Measurements from ENCODE around the gene SLC12A2. TPM values are rescaled to one million over a fixed set of nuclear protein-coding genes. Genes with fewer than 3 reads are reported as not detected.

Gene SLC12A2
- total RNA-seq, 1 donor from 2014 or later, result 24.6 TPM

- Mint-ChIP-seq H3K4me1 (peaks cover 44% of the 10 kb centered on the region), H3K27ac (peak overlapping the region; percentile 67), H3K27me3 (ENCODE audit: insufficient read depth, low read depth) (no peaks in the 10 kb centered on the region), H3K4me3 (peak overlapping the region; percentile 96), H3K36me3 (peaks cover 17% of the 10 kb centered on the region), H3K9me3 (no peaks in the 10 kb centered on the region)
- H3F3A ChIP-seq (ENCODE audit: low read depth), result peaks cover 25% of the 10 kb centered on the region
- peak; percentile 35 for TF ChIP-seq EZH2phosphoT487 (IDR thresholded peaks at IDR 0.05)
- no peak for TF ChIP-seq EZH2 (IDR thresholded peaks at IDR 0.05)
- peaks cover 21% of the 10 kb centered on the region for H3K79me2 ChIP-seq (ENCODE audit: low read depth)
- H3K4me3 ChIP-seq, result peak overlapping the region; percentile 89
- H3K27me3 ChIP-seq, result peaks cover 15% of the 10 kb centered on the region
- no peak overlapping the region for H3K27ac ChIP-seq
- H3K4me1 ChIP-seq, result peaks cover 14% of the 10 kb centered on the region
- H3K9ac ChIP-seq, result no peak overlapping the region
- peaks cover 23% of the 10 kb centered on the region for H4K20me1 ChIP-seq (ENCODE audit: low read depth)
- no peaks in the 10 kb centered on the region for H3K36me3 ChIP-seq
- DNase-seq (ENCODE audit: low spot score), result peak; percentile 57
- no peaks in the 10 kb centered on the region for H3K9me3 ChIP-seq (ENCODE audit: low read depth)
- H3K4me2 ChIP-seq, result peak overlapping the region; percentile 88
- H2AFZ ChIP-seq (replicated peaks), result peak overlapping the region; percentile 88
Measured at GRCh38 chr5:128084228-128085167, 932 bp downstream of the SLC12A2 start.

DNA sequence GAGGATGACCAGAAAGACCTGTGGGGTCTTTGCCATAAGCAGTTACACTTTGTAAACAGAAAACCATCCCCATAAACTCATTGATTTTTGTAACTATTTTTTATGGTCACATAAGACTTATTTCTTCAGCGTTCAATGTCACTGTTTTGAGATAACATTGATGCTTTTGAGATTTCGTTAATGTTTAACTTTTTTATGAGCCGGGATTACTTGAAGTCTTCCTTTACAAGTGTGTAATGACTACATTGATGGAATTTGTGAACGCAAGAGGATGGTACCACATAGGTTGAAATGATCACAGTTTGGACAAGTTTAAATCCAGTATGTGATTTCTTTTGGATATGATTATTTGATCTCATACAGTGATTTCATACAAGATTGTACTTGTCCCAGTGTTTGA, 1.8 kb downstream of the SLC12A2 start:
- H3K27me3 Mint-ChIP-seq (ENCODE audit: insufficient read depth, low read depth), result no peaks in the 10 kb centered on the region
- no peak for DNase-seq (ENCODE audit: low spot score)
- peak overlapping the region; percentile 96 for H3K4me3 Mint-ChIP-seq
- Histone ChIP-seq H3F3A (ENCODE audit: low read depth) (peaks cover 25% of the 10 kb centered on the region), H2AFZ (replicated peaks) (no peak overlapping the region), H3K27me3 (peaks cover 15% of the 10 kb centered on the region), H4K20me1 (ENCODE audit: low read depth) (peaks cover 23% of the 10 kb centered on the region), H3K36me3 (no peaks in the 10 kb centered on the region), H3K4me1 (peaks cover 14% of the 10 kb centered on the region), H3K79me2 (ENCODE audit: low read depth) (peaks cover 21% of the 10 kb centered on the region), H3K9ac (no peak overlapping the region), H3K27ac (no peak overlapping the region), H3K9me3 (ENCODE audit: low read depth) (no peaks in the 10 kb centered on the region), H3K4me2 (peak overlapping the region; percentile 88), H3K4me3 (peak overlapping the region; percentile 89)
- TF ChIP-seq, protein P1, sequence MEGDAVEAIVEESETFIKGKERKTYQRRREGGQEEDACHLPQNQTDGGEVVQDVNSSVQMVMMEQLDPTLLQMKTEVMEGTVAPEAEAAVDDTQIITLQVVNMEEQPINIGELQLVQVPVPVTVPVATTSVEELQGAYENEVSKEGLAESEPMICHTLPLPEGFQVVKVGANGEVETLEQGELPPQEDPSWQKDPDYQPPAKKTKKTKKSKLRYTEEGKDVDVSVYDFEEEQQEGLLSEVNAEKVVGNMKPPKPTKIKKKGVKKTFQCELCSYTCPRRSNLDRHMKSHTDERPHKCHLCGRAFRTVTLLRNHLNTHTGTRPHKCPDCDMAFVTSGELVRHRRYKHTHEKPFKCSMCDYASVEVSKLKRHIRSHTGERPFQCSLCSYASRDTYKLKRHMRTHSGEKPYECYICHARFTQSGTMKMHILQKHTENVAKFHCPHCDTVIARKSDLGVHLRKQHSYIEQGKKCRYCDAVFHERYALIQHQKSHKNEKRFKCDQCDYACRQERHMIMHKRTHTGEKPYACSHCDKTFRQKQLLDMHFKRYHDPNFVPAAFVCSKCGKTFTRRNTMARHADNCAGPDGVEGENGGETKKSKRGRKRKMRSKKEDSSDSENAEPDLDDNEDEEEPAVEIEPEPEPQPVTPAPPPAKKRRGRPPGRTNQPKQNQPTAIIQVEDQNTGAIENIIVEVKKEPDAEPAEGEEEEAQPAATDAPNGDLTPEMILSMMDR (IDR thresholded peaks at IDR 0.05), result no peak
- TF ChIP-seq EZH2 (IDR thresholded peaks at IDR 0.05) (no peak), EZH2phosphoT487 (IDR thresholded peaks at IDR 0.05) (no peak)
- H3K36me3 Mint-ChIP-seq, result peaks cover 17% of the 10 kb centered on the region
- no peaks in the 10 kb centered on the region for H3K9me3 Mint-ChIP-seq
- H3K4me1 Mint-ChIP-seq, result peaks cover 39% of the 10 kb centered on the region
- H3K27ac Mint-ChIP-seq, result no peak overlapping the region

DNA sequence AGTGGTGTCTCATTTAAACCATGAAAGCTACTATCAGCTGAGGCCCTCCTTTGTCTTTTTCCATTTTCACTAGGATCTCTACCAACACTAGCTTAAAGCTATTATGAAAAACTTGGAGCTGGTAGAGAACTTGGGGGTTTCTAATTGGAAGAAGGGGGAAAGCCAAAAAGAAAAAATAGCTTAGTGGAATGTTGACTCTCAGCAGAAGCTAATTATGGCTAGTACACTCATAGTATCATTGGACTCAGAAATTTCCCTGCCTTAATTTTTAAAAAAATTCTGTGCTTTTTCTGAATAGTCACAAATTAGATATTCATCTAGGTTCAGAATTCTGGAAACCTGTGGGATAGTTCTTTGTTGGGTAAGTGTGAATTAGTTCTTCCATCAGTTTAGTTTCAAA, 8.0 kb downstream of the SLC12A2 start:
- TF ChIP-seq EZH2phosphoT487 (IDR thresholded peaks at IDR 0.05) (no peak), EZH2 (IDR thresholded peaks at IDR 0.05) (no peak)
- TF ChIP-seq, protein P1 (IDR thresholded peaks at IDR 0.05), result no peak

More for the DNA sequence above, 8.0 kb downstream of the SLC12A2 start:
- Histone ChIP-seq H3K4me2 (no peak overlapping the region), H4K20me1 (ENCODE audit: low read depth) (peaks cover under 1% of the 10 kb centered on the region), H3F3A (ENCODE audit: low read depth) (no peaks in the 10 kb centered on the region), H3K79me2 (ENCODE audit: low read depth) (peaks cover 25% of the 10 kb centered on the region), H3K4me1 (no peaks in the 10 kb centered on the region), H2AFZ (replicated peaks) (no peak overlapping the region), H3K27ac (no peak overlapping the region), H3K9ac (no peak overlapping the region), H3K4me3 (no peak overlapping the region), H3K36me3 (peaks cover 5% of the 10 kb centered on the region), H3K27me3 (no peaks in the 10 kb centered on the region), H3K9me3 (ENCODE audit: low read depth) (peaks cover 2% of the 10 kb centered on the region)
- Mint-ChIP-seq H3K36me3 (peaks cover 40% of the 10 kb centered on the region), H3K27me3 (ENCODE audit: insufficient read depth, low read depth) (no peaks in the 10 kb centered on the region), H3K4me1 (peaks cover 10% of the 10 kb centered on the region), H3K9me3 (peaks cover 1% of the 10 kb centered on the region), H3K4me3 (no peak overlapping the region), H3K27ac (no peak overlapping the region)
- DNase-seq (ENCODE audit: low spot score), result no peak

All from neural progenitor cell (in vitro differentiated cells).